AG04449 (cell line): ENCODE measurements around the gene B4GALNT4.

Experiments
- CTCF ChIA-PET: fragments of 350-600 bp; formaldehyde crosslinking; extraction: SDS; loops from one replicate; lab custom pipeline; 2021; ENCODE audit warnings: antibody characterized with exemption; lab: Yijun Ruan, JAX
- POLR2A ChIA-PET: fragments of 400-600, 350-600 bp; formaldehyde crosslinking; extraction: SDS; loops from one replicate; lab custom pipeline; 2020; ENCODE audit warnings: antibody characterized with exemption, inconsistent platforms; lab: Yijun Ruan, JAX
- DNase-seq: peaks from one replicate; pipeline ENCODE4 v3.0.0-alpha.2; 2010; ENCODE audit warnings: low read depth, low spot score
- H3K4me3 ChIP-seq: 2 replicates; pipeline ENCODE4 v1.5.1; 2011; ENCODE audit warnings: low read depth, mild to moderate bottlenecking, control low read depth, low read length
- CTCF ChIP-seq: IDR thresholded peaks from one replicate; pipeline ENCODE4 v1.5.1; 2011; ENCODE audit warnings: mild to moderate bottlenecking, moderate library complexity, low read length, control low read depth, inconsistent platforms; ENCODE audit not compliant: insufficient read depth; ENCODE audit errors: missing control alignments

B4GALNT4 gene

GRCh38 chr11:375065-376025, 6.0 kb downstream of the B4GALNT4 start:
- CTCF ChIA-PET = no interaction called here
- H3K4me3 ChIP-seq = no peak overlapping the region
- TF ChIP-seq CTCF = no peak
- no peak for DNase-seq
- POLR2A ChIA-PET = no interaction called here

- no peak for DNase-seq
- POLR2A ChIA-PET = no interaction called here
- H3K4me3 ChIP-seq = no peak overlapping the region
- CTCF ChIA-PET = no interaction called here
- no peak for TF ChIP-seq CTCF
Measured at GRCh38 chr11:376531-377173, 7.4 kb downstream of the B4GALNT4 start.

- no peak for TF ChIP-seq CTCF
- DNase-seq = no peak
- POLR2A ChIA-PET = no interaction called here
- CTCF ChIA-PET = no interaction called here
- no peak overlapping the region for H3K4me3 ChIP-seq
Measured at GRCh38 chr11:377174-377865, 8.0 kb downstream of the B4GALNT4 start.

- no peak overlapping the region for H3K4me3 ChIP-seq
- ChIA-PET POLR2A (no interaction called here), CTCF (no interaction called here)
- no peak for TF ChIP-seq CTCF
- no peak for DNase-seq
Measured at GRCh38 chr11:377883-378500, 8.7 kb downstream of the B4GALNT4 start.

GRCh38 chr11:379205-380094, 10.2 kb downstream of the B4GALNT4 start:
- no peak for TF ChIP-seq CTCF
- CTCF ChIA-PET = no interaction called here
- POLR2A ChIA-PET = no interaction called here
- DNase-seq = no peak
- H3K4me3 ChIP-seq = no peak overlapping the region
